HG03280 (cell line): ENCODE results near the gene OR5W2.
"Not testable (repeated sequence)": the region's sequence is repeated elsewhere in the genome, so short reads cannot be mapped to it uniquely, and the experiment has no call there.

Source experiments
- ATAC-seq: cut with Tn5 transposase; IDR thresholded peaks from one replicate; pipeline ENCODE4 v1.9.1; 2021; ENCODE audit warnings: mild to moderate bottlenecking, moderate library complexity; ENCODE audit not compliant: unreplicated experiment

OR5W2 gene

GRCh38 chr11:55914482-55914881 is at the start of gene OR5W2:
Gene OR5W2, minus strand, starts transcription at chr11:55914582. Its CDS starts 0 bp downstream, at chr11:55914582.
- no peak for ATAC-seq

- no peak for ATAC-seq
Measured at GRCh38 chr11:55956521-55956920, 42.1 kb upstream of the OR5W2 start.

- no peak for ATAC-seq
Measured at GRCh38 chr11:55949330-55949729, 34.9 kb upstream of the OR5W2 start.

GRCh38 chr11:55942785-55943392 is 28.5 kb upstream of the OR5W2 start:
- ATAC-seq = no peak

- ATAC-seq = no peak
Measured at GRCh38 chr11:55936300-55936699, 21.9 kb upstream of the OR5W2 start, which contains the start of gene OR5I1. Gene OR5I1, minus strand, starts transcription at chr11:55936400. Its CDS starts 0 bp downstream, at chr11:55936400.

- no peak for ATAC-seq
Measured at GRCh38 chr11:55920537-55920936, 6.2 kb upstream of the OR5W2 start.

GRCh38 chr11:55902308-55902707 is 12.1 kb downstream of the OR5W2 start:
- no peak for ATAC-seq

- ATAC-seq = no peak
Measured at GRCh38 chr11:55895216-55895615, 19.2 kb downstream of the OR5W2 start.

- ATAC-seq = not testable (repeated sequence)
Measured at GRCh38 chr11:55885481-55885880, 28.9 kb downstream of the OR5W2 start.

GRCh38 chr11:55884995-55885394 is 29.4 kb downstream of the OR5W2 start:
- ATAC-seq = not testable (repeated sequence)

GRCh38 chr11:55882997-55883396 is 31.4 kb downstream of the OR5W2 start, which contains the start of gene TRIM51:
Gene TRIM51, plus strand, starts transcription at chr11:55883297. Its CDS starts 2,132 bp downstream, at chr11:55885429.
- not testable (repeated sequence) for ATAC-seq

GRCh38 chr11:55873146-55873545 is 41.2 kb downstream of the OR5W2 start:
- ATAC-seq = not testable (repeated sequence)

- not testable (repeated sequence) for ATAC-seq
Measured at GRCh38 chr11:55872731-55873130, 41.7 kb downstream of the OR5W2 start.

- ATAC-seq = not testable (repeated sequence)
Measured at GRCh38 chr11:55867354-55867753, 47.0 kb downstream of the OR5W2 start.
